Urinary bladder (tissue), 4 donors: ENCODE results near the gene NCKAP1. TPM values are rescaled to one million over a fixed set of nuclear protein-coding genes. Genes with fewer than 3 reads are reported as not detected.

Experiments used
- DNase-seq: peaks from one replicate; pipeline ENCODE4 v3.0.0-alpha.2; 2015; ENCODE audit errors: extremely low spot score
- H3K27ac ChIP-seq: one replicate; pipeline ENCODE4 v1.5.1; 2013; ENCODE audit warnings: low read depth, mild to moderate bottlenecking, moderate library complexity
- H3K36me3 ChIP-seq: one replicate; pipeline ENCODE4 v1.6.1; 2013; ENCODE audit warnings: mild to moderate bottlenecking, moderate library complexity; ENCODE audit not compliant: insufficient read depth
- H3K4me1 ChIP-seq: one replicate; pipeline ENCODE4 v1.6.1; 2013; ENCODE audit warnings: mild to moderate bottlenecking, moderate library complexity; ENCODE audit not compliant: insufficient read depth
- H3K4me3 ChIP-seq: one replicate; pipeline ENCODE4 v1.5.1; 2013; ENCODE audit warnings: low read depth, low read length
- WGBS: extraction: QIAGEN DNeasy Blood & Tissue Kit; methylation state at CpG from one replicate; pipeline ENCODE4 v1.1.7; 2013; 5-methylcytosine and 5-hydroxymethylcytosine counted together
- polyA plus RNA-seq: library from polyadenylated mRNA; stranded (reverse); fragments of 200-250 nt; gene quantifications from one replicate; pipeline ENCODE4 v1.2.3, GENCODE V29; 2013
- total RNA-seq: library from RNA; depleted of rRNA; stranded (reverse); fragments of >200 nt; gene quantifications from one replicate; pipeline ENCODE4 v1.2.3, GENCODE V29; 2014
- donor health status: healthy with polysubstance abuse.
- donor health status: healthy.

NCKAP1 gene
- total and polyA plus RNA-seq, 2 donors = 91.6 to 297 TPM

DNA sequence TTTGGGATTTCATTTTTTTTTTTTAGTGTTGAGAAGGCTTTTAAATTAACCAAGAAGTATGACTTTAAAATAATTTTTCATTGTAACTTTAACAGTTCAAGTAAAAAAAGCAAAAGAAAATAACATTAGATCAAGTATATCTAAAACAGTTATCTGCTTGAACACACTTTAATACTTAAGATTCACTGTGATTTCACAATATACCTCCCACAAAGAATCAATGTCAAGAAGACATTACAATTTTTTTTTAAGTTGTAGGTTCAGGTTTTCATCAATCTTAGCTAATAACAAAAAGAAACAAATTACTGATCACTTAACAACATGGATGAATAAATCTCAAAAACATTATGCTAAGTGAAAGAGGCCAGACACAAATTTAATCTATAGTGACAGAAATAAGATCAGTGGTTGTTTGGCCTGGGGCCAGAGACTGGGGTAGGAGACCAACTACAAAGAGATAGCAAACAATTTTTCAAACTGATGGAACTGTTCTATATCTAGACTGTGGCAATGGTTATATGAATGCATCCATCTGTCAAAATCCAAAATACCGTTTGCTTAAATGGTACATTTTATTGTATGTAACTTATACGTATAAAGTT, 97.0 kb downstream of the NCKAP1 start:
- H3K27ac ChIP-seq = no peak overlapping the region

DNA sequence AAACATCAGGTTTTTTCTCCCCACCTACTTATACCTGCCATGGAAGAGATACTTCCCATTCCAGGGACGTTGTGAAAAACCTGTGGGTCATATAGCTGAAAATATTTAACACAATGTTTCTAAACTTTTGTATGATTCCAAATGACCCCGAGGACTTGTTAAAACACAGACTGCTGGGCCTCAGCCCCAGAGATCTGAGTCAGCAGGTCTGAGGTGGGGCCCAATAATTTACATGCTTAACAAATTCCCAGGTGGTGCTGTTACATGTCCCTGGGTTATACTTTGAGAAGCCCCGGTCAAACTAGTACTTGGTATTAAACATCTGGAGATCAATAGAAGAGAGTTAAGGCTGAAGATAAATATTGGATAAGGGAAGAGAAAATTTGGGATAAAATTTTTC, 100.4 kb downstream of the NCKAP1 start:
- no peaks in the 10 kb centered on the region for H3K4me1 ChIP-seq
- DNase-seq = no peak
- H3K27ac ChIP-seq = no peak overlapping the region
- WGBS = 76% methylated on average over 3 of the region's 3 CpGs
- peaks cover 2% of the 10 kb centered on the region for H3K36me3 ChIP-seq
- H3K4me3 ChIP-seq = no peak overlapping the region

More for the DNA sequence above, 97.0 kb downstream of the NCKAP1 start:
- Histone ChIP-seq H3K4me1 (no peaks in the 10 kb centered on the region), H3K4me3 (no peak overlapping the region), H3K36me3 (peaks cover 2% of the 10 kb centered on the region)
- no peak for DNase-seq
- WGBS = 39% methylated on average over 2 of the region's 2 CpGs

DNA sequence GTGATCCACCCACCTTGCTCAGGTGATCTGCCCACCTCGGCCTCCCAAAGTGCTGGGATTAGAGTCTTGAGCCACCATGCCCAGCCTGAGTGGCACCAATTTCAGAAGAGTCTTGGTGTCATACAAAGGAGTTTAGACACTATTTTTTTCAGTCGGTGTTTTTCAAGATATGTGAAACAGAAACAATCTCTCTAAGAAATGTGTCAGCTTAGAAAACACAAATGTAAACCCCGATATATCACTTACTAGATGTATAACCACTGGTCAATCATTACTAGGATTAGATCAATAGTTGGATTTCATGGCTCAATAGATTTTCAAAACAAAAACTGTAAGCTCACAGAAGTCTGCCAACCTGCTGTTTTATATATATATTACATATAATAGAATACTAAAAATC, 104.6 kb downstream of the NCKAP1 start:
- no peak overlapping the region for H3K27ac ChIP-seq
- no peak overlapping the region for H3K4me3 ChIP-seq
- no peak for DNase-seq
- H3K4me1 ChIP-seq = no peaks in the 10 kb centered on the region
- 92% methylated on average over 3 of the region's 3 CpGs for WGBS
- no peaks in the 10 kb centered on the region for H3K36me3 ChIP-seq

DNA sequence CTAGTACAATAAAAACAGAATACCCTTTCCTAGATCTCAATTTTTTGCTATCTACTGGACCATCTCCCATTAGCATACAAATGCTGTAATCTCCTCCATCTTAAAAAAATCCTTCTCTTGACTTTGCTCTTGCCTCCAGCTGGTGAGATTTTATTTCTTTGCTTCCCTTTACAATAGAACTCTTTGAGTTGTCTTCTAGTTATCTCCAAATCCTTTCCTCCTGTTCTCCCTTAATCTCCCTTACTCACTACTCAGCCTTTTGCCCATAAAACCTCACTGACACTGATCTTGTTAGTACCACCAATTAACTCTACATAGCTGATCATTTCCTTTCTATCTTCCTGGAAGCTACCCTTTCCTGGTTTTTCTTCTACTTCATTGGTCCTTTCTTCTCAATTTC, 108.3 kb downstream of the NCKAP1 start:
- peaks cover 3% of the 10 kb centered on the region for H3K36me3 ChIP-seq
- H3K27ac ChIP-seq = no peak overlapping the region

DNA sequence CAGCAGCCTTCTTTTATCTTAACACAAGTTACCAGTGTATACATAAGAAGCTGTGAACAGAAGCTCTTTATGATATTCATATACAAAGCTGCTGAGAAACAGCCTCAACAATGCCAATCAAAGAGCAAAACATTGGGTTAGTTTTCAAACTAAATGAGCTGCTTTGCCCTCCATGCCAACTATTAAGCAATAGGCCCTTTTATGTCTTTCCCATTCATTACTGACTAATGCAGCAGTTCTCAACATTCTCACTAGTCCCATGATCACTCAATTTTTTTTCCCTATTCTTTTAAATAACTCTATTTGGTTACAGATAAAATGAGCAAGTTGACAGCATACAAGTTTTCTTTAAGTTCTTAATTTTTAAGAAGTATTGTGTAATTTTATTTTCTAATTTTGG, 114.0 kb downstream of the NCKAP1 start:
- no peak for DNase-seq
- Histone ChIP-seq H3K4me1 (no peaks in the 10 kb centered on the region), H3K27ac (no peak overlapping the region), H3K36me3 (peaks cover 3% of the 10 kb centered on the region), H3K4me3 (no peak overlapping the region)

More for the DNA sequence above, 108.3 kb downstream of the NCKAP1 start:
- no peaks in the 10 kb centered on the region for H3K4me1 ChIP-seq
- no peak for DNase-seq
- H3K4me3 ChIP-seq = no peak overlapping the region

DNA sequence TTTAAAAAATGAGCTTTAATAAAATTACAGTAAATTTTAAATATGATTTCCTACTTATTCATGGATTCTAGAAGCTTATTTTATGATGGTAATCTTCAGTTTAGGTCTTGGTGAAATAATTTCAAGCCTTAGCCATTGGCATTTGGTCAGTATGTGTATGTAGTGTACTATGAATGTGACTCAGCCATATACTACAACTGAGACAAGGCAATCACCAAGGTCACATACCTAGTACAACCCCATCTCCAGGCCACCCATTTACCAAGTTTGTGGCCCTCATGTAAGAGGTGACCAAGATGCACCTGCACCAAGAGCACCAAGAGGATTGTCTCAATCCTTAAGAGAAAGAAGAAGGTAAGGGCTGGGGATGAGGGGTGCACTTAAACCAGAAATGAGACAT, 117.0 kb downstream of the NCKAP1 start:
- no peak for DNase-seq
- Histone ChIP-seq H3K4me3 (no peak overlapping the region), H3K4me1 (no peaks in the 10 kb centered on the region), H3K27ac (no peak overlapping the region), H3K36me3 (peaks cover 3% of the 10 kb centered on the region)

DNA sequence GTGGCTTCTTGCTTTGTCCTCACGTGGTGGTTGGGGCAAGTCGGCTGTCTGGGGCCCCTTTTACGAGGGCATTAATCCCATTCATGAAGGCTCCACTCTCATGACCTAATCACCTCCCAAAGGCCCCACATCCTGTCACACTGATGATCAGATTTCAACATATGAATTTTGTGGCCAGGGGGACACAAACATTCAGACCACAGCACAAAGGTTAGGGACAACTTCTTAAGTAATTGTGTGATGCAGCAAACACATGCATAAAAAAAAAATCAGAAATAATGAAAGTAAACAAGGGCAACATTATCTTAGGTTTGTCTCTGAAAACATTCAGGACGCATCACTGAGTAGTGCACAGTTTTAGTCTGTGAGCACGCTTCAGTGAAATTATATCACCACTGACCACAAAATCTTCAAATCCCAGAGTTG, 117.6 kb downstream of the NCKAP1 start:
- DNase-seq = no peak
- Histone ChIP-seq H3K36me3 (peaks cover 1% of the 10 kb centered on the region), H3K4me1 (no peaks in the 10 kb centered on the region), H3K27ac (no peak overlapping the region), H3K4me3 (no peak overlapping the region)
- 60% methylated on average over 5 of the region's 5 CpGs for WGBS

DNA sequence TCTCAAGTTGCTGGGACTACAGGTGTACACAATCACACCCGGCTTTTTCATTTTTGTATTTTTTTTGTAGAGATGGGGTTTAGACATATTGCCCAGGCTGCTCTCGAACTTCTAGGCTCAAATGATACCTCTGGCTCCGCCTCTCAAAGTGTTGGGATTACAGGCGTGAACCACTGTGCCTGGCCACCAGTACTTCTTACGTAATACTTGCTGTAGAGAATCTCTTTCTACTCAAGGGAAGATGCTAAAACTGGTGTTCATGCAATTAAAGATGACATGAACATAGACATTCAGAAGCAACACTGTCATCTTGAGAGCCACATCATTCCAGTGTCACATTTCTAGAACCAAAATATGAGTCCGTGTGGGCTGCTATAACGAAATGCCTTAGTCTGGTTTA, 118.2 kb downstream of the NCKAP1 start:
- Histone ChIP-seq H3K4me3 (no peak overlapping the region), H3K27ac (no peak overlapping the region), H3K36me3 (peaks cover 4% of the 10 kb centered on the region), H3K4me1 (no peaks in the 10 kb centered on the region)
- 97% methylated on average over 7 of the region's 7 CpGs for WGBS
- DNase-seq = no peak

DNA sequence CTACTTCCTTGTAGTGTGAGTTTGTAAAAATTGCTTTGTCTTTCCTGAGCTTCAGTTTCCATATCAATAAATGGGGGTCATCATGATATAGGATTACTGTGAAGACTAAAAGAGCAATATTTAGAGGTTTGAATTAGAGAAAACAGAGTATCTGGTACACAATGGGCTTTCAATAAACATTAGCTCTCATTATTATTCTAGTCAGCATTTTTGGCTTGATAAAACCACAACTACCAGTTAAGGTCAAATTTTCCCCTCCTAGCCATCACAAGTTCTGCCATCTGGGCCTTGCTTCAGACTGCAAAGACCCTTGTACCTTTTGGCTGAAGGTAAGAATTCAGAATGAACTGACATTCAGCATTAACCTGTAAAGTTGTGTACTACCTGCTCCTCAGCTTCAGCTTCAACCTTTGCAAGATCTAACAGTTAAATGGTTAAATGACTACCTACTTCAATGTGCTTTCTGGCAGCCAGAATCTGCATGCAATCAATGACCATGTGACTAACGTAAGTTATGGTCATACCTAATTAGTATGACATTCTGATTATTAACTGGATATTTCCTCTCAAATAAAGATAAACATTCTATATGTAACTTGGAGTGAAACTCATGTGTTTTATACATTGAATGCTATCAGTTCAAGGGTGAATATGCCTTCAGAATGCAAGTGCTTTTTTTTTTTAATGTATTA, 119.2 kb downstream of the NCKAP1 start:
- Histone ChIP-seq H3K4me1 (no peaks in the 10 kb centered on the region), H3K27ac (no peak overlapping the region), H3K4me3 (no peak overlapping the region), H3K36me3 (peaks cover 9% of the 10 kb centered on the region)
- no peak for DNase-seq
- 71% methylated on average over 1 of the region's 1 CpG for WGBS

DNA sequence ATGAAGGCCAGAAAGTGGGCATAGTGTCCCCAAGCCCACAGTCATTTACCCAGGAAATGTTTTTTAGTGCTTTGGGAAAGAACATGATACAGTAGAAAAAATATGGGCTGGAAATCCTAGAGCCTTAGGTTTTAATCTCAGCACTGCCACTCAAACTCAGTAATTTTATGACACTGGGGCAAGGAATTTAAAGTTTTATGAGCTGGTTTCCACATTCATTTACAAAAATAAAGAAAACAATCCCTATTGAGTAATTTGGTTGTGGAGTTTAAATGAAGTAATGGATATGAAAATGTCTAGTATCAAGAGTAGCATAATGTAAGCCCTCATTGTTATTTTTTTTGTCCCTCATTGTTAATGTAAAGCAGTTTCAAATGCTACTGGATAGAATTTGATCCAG, 120.3 kb downstream of the NCKAP1 start:
- no peak overlapping the region for H3K27ac ChIP-seq
- no peaks in the 10 kb centered on the region for H3K4me1 ChIP-seq
- no peak for DNase-seq
- H3K4me3 ChIP-seq = no peak overlapping the region
- H3K36me3 ChIP-seq = peaks cover 9% of the 10 kb centered on the region

DNA sequence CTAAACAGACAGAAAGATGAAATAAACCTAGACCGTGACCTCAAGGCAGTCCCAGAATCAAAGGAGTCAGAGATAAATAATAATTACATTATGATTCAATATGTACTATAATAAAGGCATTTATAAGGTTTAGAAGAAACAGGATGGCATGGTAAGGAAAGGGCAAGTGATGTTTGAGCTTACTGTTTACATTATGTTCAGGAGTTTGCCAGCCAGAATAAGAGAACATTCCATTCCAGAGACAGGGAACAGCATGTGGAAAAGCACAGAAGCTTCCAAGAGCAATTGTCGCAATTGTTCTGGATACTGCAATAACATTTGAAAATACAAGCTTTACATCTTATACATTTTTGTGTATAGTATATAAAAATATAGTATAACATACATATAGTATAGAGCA, 121.8 kb downstream of the NCKAP1 start:
- H3K36me3 ChIP-seq = peaks cover 9% of the 10 kb centered on the region
- no peak for DNase-seq
- no peak overlapping the region for H3K4me3 ChIP-seq
- H3K27ac ChIP-seq = no peak overlapping the region
- over 99% methylated on average over 2 of the region's 2 CpGs for WGBS
- H3K4me1 ChIP-seq = no peaks in the 10 kb centered on the region

DNA sequence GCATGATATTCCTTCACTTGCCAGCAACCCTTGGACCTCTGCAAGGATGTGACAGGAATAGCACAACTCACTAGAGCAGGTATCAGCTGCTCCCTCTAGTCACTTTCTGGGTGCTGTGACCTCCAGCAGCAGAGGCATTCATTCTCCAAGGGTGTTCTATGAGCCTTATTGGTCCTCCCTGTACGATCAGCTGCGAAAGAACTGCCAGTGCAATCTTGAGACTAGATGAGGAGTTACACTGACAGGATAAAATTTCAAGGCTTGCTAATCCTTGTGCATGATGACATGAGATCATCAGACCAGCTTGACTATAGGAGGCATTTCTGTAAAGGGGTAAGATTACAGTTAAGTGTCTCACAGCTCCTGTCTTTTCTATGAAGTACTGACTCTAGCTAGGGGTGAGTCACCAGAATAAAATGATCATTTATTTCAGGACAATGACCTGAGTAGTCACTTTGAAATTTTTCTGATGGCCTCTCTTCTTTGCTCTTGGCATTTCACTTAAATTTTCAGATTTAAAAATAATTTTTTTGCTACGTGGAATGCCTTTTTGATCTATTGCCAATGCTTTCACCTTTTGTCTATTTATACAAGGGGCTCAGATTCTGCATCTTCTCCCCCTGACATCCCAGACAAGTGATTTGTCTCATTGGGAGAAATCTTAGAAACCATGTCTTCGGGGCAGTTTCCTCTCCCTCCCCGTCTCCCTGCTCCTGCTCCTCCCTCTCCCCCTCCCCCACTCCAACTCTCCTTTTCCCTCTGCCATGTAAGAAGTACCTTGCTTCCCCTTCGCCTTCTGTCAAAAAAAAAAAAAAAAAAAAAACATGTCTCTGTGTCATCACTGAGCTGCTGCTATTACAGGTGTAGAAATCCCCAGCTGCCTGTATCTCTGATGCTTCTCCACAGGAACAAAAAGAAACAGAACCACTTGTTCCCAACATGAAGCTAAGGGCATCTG, 122.6 kb downstream of the NCKAP1 start:
- Histone ChIP-seq H3K4me1 (no peaks in the 10 kb centered on the region), H3K36me3 (peaks cover 9% of the 10 kb centered on the region), H3K4me3 (no peak overlapping the region), H3K27ac (no peak overlapping the region)
- no peak for DNase-seq
- 76% methylated on average over 6 of the region's 6 CpGs for WGBS

DNA sequence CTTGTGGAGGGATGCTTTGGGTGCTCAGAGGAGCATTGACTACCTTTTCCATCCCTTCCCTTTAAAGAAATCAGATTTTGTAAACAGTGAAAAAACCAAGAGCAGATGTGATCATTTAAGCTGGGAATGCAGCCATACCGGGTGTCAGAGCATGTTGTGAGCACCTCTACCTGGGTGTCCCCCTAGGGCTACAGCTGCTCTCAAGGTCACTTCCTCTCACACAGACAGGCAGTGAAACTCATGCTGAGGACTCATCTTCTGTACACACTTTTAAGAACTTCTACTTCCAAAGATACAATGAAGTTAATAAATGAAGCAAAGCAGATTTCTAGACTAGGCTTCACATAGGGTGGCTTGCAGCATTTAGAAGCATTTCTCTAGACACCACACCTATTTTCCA, 123.4 kb downstream of the NCKAP1 start:
- 73% methylated on average over 1 of the region's 1 CpG for WGBS

DNA sequence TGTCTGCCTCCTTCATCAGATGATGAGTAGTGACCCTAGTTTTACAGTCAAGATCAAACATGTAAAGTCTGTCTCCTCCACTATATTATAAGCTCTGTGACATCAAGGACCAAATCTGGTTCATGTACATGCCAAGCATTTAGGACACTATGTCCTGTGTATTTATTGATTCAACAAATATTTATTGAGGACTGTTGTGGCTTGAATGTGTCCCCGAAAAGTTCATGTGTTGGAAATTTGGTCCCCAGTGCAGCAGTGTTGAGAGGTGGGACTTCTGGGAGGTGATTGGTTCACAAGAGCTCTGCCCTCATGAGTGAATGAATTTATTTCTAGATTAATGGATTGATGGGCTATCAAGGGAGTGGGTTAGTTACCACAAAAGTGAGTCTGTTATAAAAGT, 125.2 kb downstream of the NCKAP1 start:
- Histone ChIP-seq H3K36me3 (peaks cover 9% of the 10 kb centered on the region), H3K4me3 (no peak overlapping the region), H3K4me1 (no peaks in the 10 kb centered on the region), H3K27ac (no peak overlapping the region)
- no peak for DNase-seq
- 95% methylated on average over 1 of the region's 1 CpG for WGBS

More for the DNA sequence above, 123.4 kb downstream of the NCKAP1 start:
- no peak overlapping the region for H3K4me3 ChIP-seq
- peaks cover 9% of the 10 kb centered on the region for H3K36me3 ChIP-seq
- DNase-seq = no peak
- no peaks in the 10 kb centered on the region for H3K4me1 ChIP-seq
- no peak overlapping the region for H3K27ac ChIP-seq
